Medulla oblongata (tissue), 1 donor: ENCODE results near the gene RELL2.

Experiments
- DNase-seq: peaks from one replicate; pipeline ENCODE4 v3.0.0-alpha.2; 2015; ENCODE audit errors: extremely low spot score

Gene RELL2

DNA sequence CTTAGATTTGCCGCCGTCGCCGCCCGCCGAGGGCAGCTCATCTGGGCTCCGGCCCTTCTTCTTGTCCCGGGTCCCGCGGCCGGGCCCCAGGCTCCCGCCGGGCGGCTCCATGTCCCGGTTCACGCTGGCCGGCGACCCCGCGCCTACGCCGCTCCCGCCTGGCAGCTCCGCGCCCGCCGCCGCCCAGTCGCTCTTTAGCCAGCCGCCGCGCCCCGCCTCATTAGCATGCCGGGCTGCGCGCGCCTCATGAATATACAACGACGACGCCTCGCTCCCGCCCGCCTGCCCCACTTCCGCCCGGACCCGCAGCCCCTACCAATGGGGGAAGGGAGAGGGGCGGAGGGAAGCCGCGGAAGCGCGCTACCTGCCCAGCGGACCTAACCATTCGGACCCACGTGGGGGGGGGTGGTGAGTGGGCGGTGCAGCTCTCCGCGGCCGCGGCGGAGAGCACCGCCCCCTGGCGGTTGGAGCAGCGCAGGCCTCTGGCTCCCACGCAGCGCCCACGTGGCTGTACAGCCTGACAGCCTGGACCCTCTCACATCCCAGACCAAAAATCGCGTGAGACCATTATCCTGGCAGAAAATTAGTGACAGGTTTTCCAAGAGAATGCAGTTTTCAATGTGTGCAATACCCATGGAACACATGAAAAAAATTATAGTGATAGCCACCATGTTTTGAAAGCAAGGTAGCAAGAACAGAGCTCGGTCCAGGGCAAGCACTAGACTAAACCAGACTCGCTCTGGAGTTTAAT lies 17.8 kb upstream of the RELL2 start, which contains the start of gene DIAPH1:
Gene DIAPH1, minus strand, starts transcription at position 197 of the 751 bp plus-strand sequence. Its CDS starts 86 bp downstream, at position 111.
- peak; percentile 92 for DNase-seq

- peak; percentile 80 for DNase-seq
These were observed 13.6 kb upstream of the RELL2 start for GRCh38 chr5:141623186-141623585.

DNA sequence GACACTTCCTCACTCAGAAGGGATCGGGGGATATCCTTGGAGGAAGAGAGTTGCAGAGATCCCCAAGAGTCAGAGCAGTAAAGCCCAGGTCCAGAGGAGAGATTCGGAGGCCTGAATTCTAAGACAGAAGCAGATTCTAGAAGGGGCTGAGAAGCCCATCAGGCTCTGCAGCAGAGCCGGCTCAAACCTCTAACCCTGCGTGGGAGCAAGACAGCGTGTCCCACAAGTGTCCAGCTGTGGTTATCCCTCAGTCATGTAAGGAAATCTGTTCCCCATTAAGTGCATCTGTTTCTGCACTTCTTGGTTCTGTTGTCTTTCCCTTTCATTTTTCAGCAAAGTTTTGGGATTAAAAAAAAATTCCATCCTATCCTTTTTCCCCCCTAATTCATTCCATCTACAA lies 13.2 kb upstream of the RELL2 start:
- no peak for DNase-seq

DNA sequence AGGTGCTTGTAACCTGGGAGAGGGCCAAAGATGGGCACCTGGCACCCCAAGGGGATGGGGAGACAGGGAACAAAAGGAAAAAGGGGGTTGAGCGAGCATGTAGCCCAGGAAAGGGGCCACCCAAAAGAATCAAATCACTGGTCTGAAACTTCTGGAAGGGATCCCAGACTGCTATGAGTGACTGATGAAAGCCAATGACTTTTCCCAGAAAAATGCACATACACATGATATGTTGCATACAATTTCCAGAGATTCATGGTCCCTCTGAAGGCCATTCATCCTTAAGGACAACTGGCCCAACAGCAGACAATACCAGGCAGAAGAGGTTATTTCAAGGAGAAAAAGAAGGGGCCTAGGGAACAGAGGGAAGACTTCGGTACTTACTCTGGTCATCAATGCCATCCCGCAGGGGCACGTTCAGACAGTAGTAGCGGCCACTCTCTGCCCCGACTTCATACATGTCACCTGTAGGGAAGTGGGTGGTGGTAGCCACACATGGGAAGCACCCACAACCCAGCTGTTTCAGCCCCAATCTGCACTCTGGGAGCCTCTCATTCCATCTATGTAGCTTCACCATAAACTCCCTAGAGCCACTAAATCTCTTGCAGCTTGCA lies 8.5 kb upstream of the RELL2 start:
- DNase-seq = no peak

- no peak for DNase-seq
These were observed 6.1 kb upstream of the RELL2 start for GRCh38 chr5:141630570-141631140.

- DNase-seq = no peak
These were observed 4.1 kb upstream of the RELL2 start for GRCh38 chr5:141632650-141633049.

DNA sequence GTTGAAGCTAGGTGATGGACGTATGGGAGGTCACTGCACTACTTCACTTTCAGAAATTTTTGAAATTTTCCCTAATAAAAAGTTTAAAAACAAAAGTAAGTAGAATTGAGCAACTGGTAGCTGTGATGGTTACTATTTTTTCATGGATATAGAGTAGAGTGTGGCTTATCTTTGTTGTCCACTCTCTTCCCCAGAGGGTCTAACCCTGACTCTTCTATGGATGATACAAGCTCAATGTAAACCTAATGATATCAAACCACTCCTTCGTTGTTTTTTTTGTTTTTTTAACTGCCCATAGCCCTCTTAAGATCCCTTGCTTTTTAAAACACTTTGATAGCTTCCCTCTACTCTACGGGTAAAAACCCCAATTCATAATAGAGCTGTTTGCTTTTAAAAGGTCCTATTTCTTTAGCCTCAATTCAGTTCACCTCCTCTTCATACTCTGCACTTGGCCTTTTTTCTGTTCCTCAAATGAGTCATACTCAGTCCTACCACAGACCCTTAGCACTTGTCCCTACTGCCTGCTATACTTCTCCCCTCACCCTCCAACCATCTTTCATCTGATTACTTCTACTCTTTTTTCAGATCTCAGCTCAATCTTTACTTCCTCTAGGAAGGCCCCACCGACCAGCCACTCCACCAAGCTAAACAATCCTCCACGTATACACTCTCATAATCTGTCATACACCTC lies 2.8 kb upstream of the RELL2 start:
- DNase-seq = no peak

DNA sequence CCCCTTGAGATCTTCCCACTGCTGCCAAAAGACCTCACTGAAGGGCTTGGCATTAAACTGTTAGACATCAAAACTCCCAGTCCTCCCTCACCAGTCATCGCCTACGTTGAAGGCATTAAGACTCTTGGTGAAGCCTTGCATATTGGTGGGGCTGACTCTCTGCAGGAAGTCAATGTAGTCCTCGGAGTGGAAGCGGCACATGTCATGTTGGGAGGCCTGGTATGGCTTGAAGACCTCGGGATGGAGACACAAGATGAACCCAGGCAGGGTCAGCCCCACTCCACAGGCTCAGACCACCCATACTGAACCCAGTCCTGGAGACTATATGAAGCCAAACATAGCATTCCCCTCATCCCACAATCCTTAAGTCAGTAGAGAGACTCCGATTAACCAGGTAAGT lies 2.1 kb upstream of the RELL2 start:
- DNase-seq = no peak

GRCh38 chr5:141635646-141636045 lies 1.2 kb upstream of the RELL2 start:
- DNase-seq = no peak

- DNase-seq = no peak
These were observed 738 bp upstream of the RELL2 start for GRCh38 chr5:141636106-141636412.

GRCh38 chr5:141637123-141637766 lies 448 bp downstream of the RELL2 start:
- no peak for DNase-seq

GRCh38 chr5:141637767-141638419 lies 1.1 kb downstream of the RELL2 start:
- peak; percentile 55 for DNase-seq

GRCh38 chr5:141638771-141639170 lies 2.0 kb downstream of the RELL2 start:
- no peak for DNase-seq

DNA sequence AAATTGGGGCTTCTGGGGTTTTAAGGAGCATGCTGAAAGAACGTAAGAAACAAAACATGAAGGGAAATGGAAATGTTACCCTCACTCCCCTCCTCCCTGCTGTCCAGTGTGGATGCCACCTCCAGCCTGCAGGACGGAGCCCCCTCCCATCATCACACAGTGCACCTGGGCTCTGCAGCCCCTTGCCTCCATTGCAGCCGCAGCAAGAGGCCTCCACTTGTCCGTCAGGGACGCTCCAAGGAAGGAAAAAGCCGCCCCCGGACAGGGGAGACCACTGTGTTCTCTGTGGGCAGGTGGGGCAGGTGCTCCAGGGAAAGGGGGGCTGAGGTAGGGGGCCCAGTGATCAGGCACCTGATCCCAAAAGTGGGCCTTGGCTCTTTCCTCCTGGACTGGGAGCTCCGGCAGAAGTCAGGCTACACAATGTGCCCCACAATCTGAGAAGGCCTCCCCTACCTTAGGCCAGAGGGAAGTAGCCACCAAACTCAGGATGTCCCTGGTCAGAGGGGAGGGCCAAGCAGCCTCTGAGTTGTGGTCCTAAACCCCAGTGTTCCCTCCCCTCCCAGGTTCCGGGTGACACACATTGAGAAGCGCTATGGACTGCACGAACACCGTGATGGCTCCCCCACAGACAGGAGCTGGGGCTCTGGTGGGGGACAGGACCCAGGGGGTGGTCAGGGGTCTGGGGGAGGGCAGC lies 2.7 kb downstream of the RELL2 start:
- no peak for DNase-seq

- no peak for DNase-seq
These were observed 3.2 kb downstream of the RELL2 start for GRCh38 chr5:141640051-141640415.

GRCh38 chr5:141640698-141641097 lies 3.9 kb downstream of the RELL2 start:
- DNase-seq = no peak

DNA sequence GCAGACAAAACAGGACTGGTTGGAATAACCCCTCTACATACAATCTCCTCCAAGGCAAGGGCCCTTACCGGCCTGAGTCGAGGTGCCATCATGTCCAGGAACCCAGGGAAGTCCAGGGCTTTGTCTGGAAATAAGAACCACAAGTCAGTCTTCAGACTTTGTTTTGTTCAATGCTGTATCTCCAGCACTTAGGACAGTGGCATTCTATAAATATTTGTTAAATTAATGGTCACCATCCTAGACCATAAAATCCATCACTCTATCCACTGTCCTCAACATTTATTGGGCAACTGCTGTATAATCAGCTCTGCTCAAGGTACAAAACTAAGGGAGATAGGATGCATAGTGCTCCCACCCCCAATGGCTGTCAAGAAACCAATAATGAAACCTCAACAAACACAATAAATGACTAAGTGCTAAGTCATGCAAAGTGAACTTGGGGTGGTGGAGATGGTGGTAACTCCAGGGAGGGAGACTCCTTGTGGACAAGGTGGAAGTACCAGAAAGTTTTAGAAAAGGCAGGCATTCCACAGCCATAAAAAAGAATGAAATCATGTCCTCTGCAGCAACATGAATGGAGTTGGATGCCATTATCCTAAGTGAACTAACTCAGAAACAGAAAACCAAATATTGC lies 5.0 kb downstream of the RELL2 start:
- no peak for DNase-seq

- DNase-seq = no peak
These were observed 9.2 kb downstream of the RELL2 start for GRCh38 chr5:141646026-141646425.

DNA sequence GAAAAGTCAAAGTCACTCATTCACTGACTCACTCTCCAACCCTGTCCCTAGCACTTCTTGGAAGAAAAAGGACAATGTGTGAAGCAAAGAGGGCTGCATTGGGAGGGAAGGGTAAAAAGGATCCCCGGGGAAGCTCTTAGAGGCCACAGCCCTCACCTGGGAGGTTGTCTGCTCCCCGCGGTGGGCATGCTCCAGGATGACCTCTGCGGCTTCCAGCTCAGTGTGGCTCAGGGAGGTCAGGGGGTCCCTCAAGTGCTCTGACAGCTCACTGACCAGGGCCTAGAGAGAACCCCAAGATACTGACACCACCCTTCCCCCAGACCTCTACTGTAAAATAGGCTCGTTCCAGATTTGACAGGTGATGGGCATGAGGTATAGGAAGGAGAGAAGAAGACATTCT lies 10.4 kb downstream of the RELL2 start:
- no peak for DNase-seq

DNA sequence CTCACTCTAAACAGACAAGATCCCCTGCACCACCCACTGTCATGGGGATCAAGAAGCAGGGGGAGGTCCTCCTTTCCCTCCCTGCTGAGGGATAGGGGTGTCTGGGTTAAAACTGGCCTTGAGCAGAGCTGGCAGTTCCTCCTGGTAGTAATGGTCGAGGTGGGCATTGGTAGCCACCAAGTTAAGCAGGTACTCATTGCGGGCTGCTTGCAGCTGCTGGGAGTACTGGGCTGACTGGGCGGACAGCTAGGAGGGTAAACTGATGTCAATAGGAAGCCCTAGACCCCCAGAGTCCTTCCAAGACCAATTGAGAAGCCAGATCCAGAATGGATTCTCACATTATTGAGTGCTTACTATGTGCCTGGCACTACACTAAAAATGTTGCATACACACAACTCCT lies 11.1 kb downstream of the RELL2 start:
- no peak for DNase-seq
